GM12892 (cell line): ENCODE data around the gene LARGE1.

Experiments
- POLR2A ChIP-seq: IDR thresholded peaks from 2 replicates; pipeline ENCODE4 v1.6.1; 2011; ENCODE audit warnings: low read depth, low read length, control low read depth
- POLR2AphosphoS5 ChIP-seq: IDR thresholded peaks from 2 replicates; pipeline ENCODE4 v1.6.1; 2011; ENCODE audit warnings: low read depth, low read length, control low read depth

- TF ChIP-seq POLR2A (no peak), POLR2AphosphoS5 (no peak)
Observed at GRCh38 chr22:33492210-33492651, 428.0 kb downstream of the LARGE1 start.
